Measurements from ENCODE around the gene ZNF500. TPM values are rescaled to one million over a fixed set of nuclear protein-coding genes. Genes with fewer than 3 reads are reported as not detected.

The ZNF500 gene
- total RNA-seq, 1 donor from 2014 or later: 14.6 TPM

GRCh38 chr16:4749700-4750257, 17.2 kb downstream of the ZNF500 start:
- peaks cover 7% of the 10 kb centered on the region for H4K20me1 ChIP-seq (ENCODE audit: insufficient read depth, low read length)
- Mint-ChIP-seq H3K27me3 (ENCODE audit: low read depth, unreplicated experiment) (no peaks in the 10 kb centered on the region), H3K4me3 (ENCODE audit: unreplicated experiment) (no peak overlapping the region), H3K27ac (ENCODE audit: unreplicated experiment) (no peak overlapping the region), H3K4me1 (ENCODE audit: low read depth, unreplicated experiment) (no peaks in the 10 kb centered on the region), H3K9me3 (ENCODE audit: unreplicated experiment) (no peaks in the 10 kb centered on the region), H3K36me3 (ENCODE audit: low read depth, unreplicated experiment) (peaks cover 5% of the 10 kb centered on the region)
- H3K27me3 ChIP-seq (ENCODE audit: insufficient read depth, low read length): no peaks in the 10 kb centered on the region
- FAIRE-seq: no peak
- no peaks in the 10 kb centered on the region for H3K4me1 ChIP-seq (ENCODE audit: insufficient read depth, low read length)
- peaks cover 9% of the 10 kb centered on the region for H3K36me3 ChIP-seq (ENCODE audit: insufficient read depth, low read length)
- no peak overlapping the region for H2AFZ ChIP-seq (ENCODE audit: low read depth, low read length)
- no peaks in the 10 kb centered on the region for H3K79me2 ChIP-seq (ENCODE audit: insufficient read depth, low read length)
- H3K4me3 ChIP-seq (ENCODE audit: insufficient read depth, low read depth, low read length): no peak overlapping the region
- no peak overlapping the region for H3K9ac ChIP-seq (ENCODE audit: low read length)
- no peak overlapping the region for H3K4me2 ChIP-seq (ENCODE audit: low read length)
- no peaks in the 10 kb centered on the region for H3K9me3 ChIP-seq (ENCODE audit: insufficient read depth, low read depth, low read length)
- no peak for DNase-seq (ENCODE audit: low read depth)
- no peak overlapping the region for H3K27ac ChIP-seq (ENCODE audit: low read depth, low read length)
- TF ChIP-seq CTCF (IDR thresholded peaks at IDR 0.05; ENCODE audit: insufficient read depth, low read depth, low read length) (no peak), EZH2 (IDR thresholded peaks at IDR 0.05; ENCODE audit: insufficient read depth, low read length) (no peak)

GRCh38 chr16:4748682-4749411, 18.1 kb downstream of the ZNF500 start:
- no peaks in the 10 kb centered on the region for H3K27me3 ChIP-seq (ENCODE audit: insufficient read depth, low read length)
- DNase-seq (ENCODE audit: low read depth) (no peak), FAIRE-seq (no peak)
- Mint-ChIP-seq H3K27ac (ENCODE audit: unreplicated experiment) (no peak overlapping the region), H3K36me3 (ENCODE audit: low read depth, unreplicated experiment) (peaks cover 5% of the 10 kb centered on the region), H3K4me3 (ENCODE audit: unreplicated experiment) (no peak overlapping the region), H3K9me3 (ENCODE audit: unreplicated experiment) (no peaks in the 10 kb centered on the region), H3K4me1 (ENCODE audit: low read depth, unreplicated experiment) (no peaks in the 10 kb centered on the region), H3K27me3 (ENCODE audit: low read depth, unreplicated experiment) (no peaks in the 10 kb centered on the region)
- TF ChIP-seq EZH2 (IDR thresholded peaks at IDR 0.05; ENCODE audit: insufficient read depth, low read length) (no peak), CTCF (IDR thresholded peaks at IDR 0.05; ENCODE audit: insufficient read depth, low read depth, low read length) (no peak)
- no peak overlapping the region for H3K27ac ChIP-seq (ENCODE audit: low read depth, low read length)
- H3K36me3 ChIP-seq (ENCODE audit: insufficient read depth, low read length): peaks cover 9% of the 10 kb centered on the region
- H2AFZ ChIP-seq (ENCODE audit: low read depth, low read length): no peak overlapping the region
- no peaks in the 10 kb centered on the region for H3K9me3 ChIP-seq (ENCODE audit: insufficient read depth, low read depth, low read length)
- peaks cover 5% of the 10 kb centered on the region for H4K20me1 ChIP-seq (ENCODE audit: insufficient read depth, low read length)
- H3K4me3 ChIP-seq (ENCODE audit: insufficient read depth, low read depth, low read length): no peak overlapping the region
- no peaks in the 10 kb centered on the region for H3K79me2 ChIP-seq (ENCODE audit: insufficient read depth, low read length)
- H3K9ac ChIP-seq (ENCODE audit: low read length): no peak overlapping the region
- no peak overlapping the region for H3K4me2 ChIP-seq (ENCODE audit: low read length)
- no peaks in the 10 kb centered on the region for H3K4me1 ChIP-seq (ENCODE audit: insufficient read depth, low read length)

Measured in astrocyte (in vitro differentiated cells and primary cell).